HG02885 (cell line): ENCODE data around the gene GAS2L1.

Source experiments
- ATAC-seq: cut with Tn5 transposase; IDR thresholded peaks from one replicate; pipeline ENCODE4 v1.9.1; 2021; ENCODE audit warnings: mild to moderate bottlenecking; ENCODE audit not compliant: unreplicated experiment, poor library complexity

The GAS2L1 gene

GRCh38 chr22:29272624-29273023, 33.8 kb upstream of the GAS2L1 start:
- no peak for ATAC-seq

DNA sequence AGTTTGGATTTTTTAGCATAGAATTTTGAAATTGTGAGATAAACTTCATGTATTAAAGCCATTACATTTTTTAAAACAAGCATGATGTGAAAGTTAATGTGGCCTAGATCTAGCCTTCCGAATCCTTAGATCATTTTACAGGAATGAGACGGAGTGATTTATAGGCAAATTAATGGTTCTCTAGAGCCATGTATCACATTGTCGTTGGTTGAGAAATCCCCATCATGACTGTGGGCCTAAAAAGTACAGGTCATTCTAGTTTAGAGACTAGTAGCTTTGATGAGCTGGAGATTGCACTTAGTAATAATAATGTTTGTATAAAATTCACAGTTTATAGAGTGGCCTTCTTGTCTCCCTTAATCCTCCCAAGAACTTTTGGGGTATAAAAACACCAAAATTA, 31.3 kb upstream of the GAS2L1 start:
- no peak for ATAC-seq

DNA sequence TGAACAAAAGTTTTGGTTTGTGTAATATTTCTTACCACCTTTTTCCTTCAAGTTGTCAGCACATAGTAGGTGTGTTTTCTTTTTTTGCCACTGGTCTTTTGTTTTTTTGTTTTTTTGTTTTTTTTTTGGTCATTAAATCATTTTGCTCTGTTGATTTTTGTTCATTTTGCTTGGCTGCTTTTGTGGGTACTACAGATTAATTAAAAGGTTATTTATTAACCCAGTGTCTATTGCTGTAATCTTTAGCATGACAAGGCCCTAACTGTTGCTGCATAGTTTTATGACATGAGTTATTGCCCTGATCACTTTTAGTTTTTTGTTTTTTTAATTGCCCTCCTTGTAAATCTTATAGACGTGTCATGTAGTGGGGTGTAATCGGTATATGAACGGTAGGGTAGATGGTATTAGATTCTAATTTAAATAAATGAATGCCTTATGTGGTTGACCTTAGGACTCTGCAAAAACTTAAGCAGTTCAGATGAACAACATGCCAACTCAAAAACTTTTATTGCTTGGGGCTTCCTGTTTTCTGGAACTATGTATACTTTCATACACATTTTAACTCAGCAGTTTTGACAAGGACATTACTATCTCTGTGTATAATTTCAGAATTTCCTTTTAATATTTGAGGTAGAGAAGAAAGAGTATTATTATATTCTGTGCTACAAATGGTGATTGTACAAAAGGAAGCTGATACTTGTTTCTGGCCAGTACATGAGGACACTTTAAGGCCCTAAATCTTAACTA, 30.5 kb upstream of the GAS2L1 start:
- no peak for ATAC-seq

DNA sequence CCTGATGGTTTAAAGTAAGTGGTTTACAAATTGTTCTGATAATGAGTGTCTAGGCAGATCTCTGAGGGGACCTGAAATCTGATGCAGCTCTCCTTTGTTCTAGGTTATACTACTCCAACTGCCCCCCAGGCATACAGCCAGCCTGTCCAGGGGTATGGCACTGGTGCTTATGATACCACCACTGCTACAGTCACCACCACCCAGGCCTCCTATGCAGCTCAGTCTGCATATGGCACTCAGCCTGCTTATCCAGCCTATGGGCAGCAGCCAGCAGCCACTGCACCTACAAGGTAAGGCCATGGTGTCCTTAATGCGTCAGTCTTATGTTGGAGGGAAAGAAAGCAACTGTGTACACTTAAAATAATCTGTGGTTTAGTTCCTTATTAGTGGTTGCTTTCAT, 28.5 kb upstream of the GAS2L1 start:
- ATAC-seq, result no peak

GRCh38 chr22:29284196-29284595, 22.3 kb upstream of the GAS2L1 start:
- no peak for ATAC-seq

DNA sequence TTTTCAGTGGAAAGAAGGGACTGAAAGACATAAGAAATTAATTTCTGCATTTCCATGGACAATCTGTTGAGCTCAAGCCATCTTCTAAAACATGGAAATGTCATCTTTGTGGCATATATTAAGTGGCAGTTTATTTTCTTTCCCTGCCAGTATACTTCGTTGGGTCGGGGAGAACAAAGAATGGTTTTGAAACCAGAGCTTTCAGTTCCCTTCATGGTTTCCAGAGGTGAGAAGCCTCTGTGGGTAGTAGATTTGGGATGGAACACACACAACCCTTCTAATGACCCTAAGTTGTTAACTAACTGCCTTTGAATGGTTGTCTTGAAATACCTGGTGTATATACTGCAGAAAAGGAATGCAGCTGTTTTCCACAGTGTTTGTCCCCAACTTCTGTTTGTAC, 17.6 kb upstream of the GAS2L1 start:
- ATAC-seq, result no peak

GRCh38 chr22:29290061-29290460, 16.4 kb upstream of the GAS2L1 start:
- no peak for ATAC-seq

GRCh38 chr22:29291215-29291614, 15.2 kb upstream of the GAS2L1 start:
- no peak for ATAC-seq

GRCh38 chr22:29292379-29292778, 14.1 kb upstream of the GAS2L1 start:
- no peak for ATAC-seq

GRCh38 chr22:29298641-29299040, 7.8 kb upstream of the GAS2L1 start:
- no peak for ATAC-seq

- no peak for ATAC-seq
Observed at GRCh38 chr22:29299136-29299900, 7.1 kb upstream of the GAS2L1 start.

GRCh38 chr22:29300467-29300806, 6.0 kb upstream of the GAS2L1 start:
- ATAC-seq, result no peak

GRCh38 chr22:29300807-29301601, 5.4 kb upstream of the GAS2L1 start:
- no peak for ATAC-seq

GRCh38 chr22:29301716-29302401, 4.6 kb upstream of the GAS2L1 start:
- no peak for ATAC-seq

- ATAC-seq, result no peak
Observed at GRCh38 chr22:29302402-29302680, 4.1 kb upstream of the GAS2L1 start.

DNA sequence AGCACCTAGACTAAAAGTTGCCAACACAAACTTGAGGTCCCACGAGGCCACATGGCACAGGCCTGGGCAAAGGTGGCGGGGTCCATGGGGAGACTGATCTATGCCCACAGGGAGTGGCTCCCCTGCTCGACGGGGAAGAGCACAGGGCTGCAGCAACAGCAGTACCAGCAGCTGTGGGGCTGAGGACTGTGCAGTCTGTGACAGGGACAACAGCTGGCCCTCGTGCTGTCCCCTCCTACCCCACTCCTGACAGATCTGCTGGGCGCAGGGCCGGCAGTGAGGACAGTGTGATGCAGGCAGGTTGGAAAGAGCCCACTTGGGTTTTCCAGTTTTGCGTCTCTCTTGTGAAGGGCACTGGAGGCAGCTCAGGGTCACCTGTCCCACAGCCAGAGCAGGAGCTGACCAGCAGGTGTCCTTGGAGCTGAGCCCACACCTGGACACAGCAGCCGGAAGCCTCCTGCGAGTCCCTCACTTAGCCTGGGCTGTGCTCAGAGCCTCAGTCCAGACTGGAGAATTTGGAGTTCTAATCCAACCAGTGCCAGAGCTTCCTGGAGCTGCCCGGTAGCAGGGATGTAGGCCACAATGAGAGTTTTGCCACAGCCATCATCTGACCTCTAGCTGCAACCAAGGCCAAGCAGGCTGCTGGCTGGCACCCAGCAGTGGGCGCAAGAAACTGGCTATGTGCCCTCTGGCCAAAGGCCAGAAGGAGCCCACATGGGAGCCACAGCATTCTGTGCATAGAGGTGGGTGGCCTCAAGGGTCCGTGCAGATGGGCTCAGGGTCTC, 3.6 kb upstream of the GAS2L1 start:
- ATAC-seq, result no peak

DNA sequence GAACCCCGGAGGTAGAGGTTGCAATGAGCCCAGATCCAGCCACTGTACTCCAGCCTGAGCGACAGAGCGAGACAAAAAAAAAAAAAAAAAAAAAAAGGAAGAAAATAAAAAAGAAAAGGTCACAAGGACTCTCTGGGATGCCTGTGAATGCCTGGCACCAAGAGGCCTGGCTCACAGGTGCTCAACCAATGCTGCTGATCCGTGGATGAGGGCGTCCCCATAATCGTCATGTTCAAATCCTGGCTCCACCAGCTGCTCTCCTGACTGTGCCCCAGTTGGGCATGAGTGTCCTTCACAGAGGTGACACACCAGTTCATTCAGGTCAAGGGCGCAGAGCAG, 645 bp upstream of the GAS2L1 start:
- ATAC-seq, result no peak

- ATAC-seq, result no peak
Observed at GRCh38 chr22:29306835-29307595, 565 bp downstream of the GAS2L1 start.

DNA sequence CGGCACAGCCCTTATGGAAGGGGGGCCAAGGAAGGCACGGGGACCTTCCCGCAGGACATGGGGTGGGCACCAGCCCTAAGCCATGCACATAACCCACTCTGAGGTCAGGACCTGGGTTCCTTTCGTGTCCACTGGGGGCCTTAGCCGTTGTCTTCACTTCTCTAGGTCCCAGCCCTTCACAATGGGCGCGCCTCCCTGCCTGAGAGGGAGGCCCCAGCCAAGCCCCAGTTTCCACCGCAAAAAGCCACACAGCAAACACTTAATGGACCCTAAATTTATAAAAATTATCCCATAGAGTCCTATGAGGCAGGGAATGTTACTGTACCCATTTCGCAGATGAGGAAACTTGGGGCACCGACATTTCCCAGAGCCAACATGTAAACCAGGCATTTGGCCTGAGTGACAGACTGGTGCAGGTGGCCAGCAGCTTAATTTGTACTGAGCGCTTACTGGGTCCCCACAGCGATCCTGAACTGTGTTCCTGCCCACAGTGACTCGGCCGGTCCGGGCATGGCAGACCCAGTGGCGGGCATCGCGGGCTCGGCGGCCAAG, 1.2 kb downstream of the GAS2L1 start:
- no peak for ATAC-seq
